GM13976 (cell line): ENCODE data around the gene SSH2.
A peak's percentile ranks its signal among the peaks of the same experiment; 100 is the strongest.

ENCODE experiments used
- DNase-seq: peaks from one replicate; pipeline ENCODE4 v3.0.0; 2012; ENCODE audit warnings: low spot score
- CTCF ChIP-seq: IDR thresholded peaks from 2 replicates; pipeline ENCODE4 v1.5.1; 2012; ENCODE audit warnings: borderline replicate concordance, mild to moderate bottlenecking; ENCODE audit not compliant: insufficient read depth; ENCODE audit errors: extremely low read depth, missing control alignments, control extremely low read depth
- in situ Hi-C: fragments of 300-500 bp; cut with MboI; formaldehyde crosslinking; loops from one replicate; pipeline ENCODE4 v1.12.0; 2022; ENCODE audit warnings: low sequenced_read_pairs, mixed read lengths, inconsistent platforms; ENCODE audit not compliant: unreplicated experiment

SSH2 gene

GRCh38 chr17:29624586-29624985, 305.4 kb downstream of the SSH2 start:
- in situ Hi-C loops: no loop called here
- no peak for TF ChIP-seq CTCF
- no peak for DNase-seq

GRCh38 chr17:29623283-29623647, 306.8 kb downstream of the SSH2 start:
- no peak for TF ChIP-seq CTCF
- in situ Hi-C loops: no loop called here
- no peak for DNase-seq

GRCh38 chr17:29622337-29623282, 307.4 kb downstream of the SSH2 start, which contains the start of gene CORO6:
Gene CORO6 (minus strand): TSS chr17:29622912. CDS start chr17:29621421, 1,491 bp downstream.
- no peak for TF ChIP-seq CTCF
- in situ Hi-C loops: no loop called here
- DNase-seq: peak; percentile 88

- TF ChIP-seq CTCF: no peak
- no peak for DNase-seq
- in situ Hi-C loops: no loop called here
Observed at GRCh38 chr17:29621751-29622194, 308.3 kb downstream of the SSH2 start.

GRCh38 chr17:29620779-29621500, 309.1 kb downstream of the SSH2 start:
- TF ChIP-seq CTCF: no peak
- DNase-seq: no peak
- in situ Hi-C loops: no loop called here

- in situ Hi-C loops: no loop called here
- no peak for DNase-seq
- no peak for TF ChIP-seq CTCF
Observed at GRCh38 chr17:29620271-29620670, 309.8 kb downstream of the SSH2 start.
